H4 (cell line): Measurements from ENCODE around the gene INTS1. TPM values are rescaled to one million over a fixed set of nuclear protein-coding genes. Genes with fewer than 3 reads are reported as not detected.
"Not testable (repeated sequence)": the region's sequence is repeated elsewhere in the genome, so short reads cannot be mapped to it uniquely, and the experiment has no call there.

Experiments used
- DNase-seq: peaks from one replicate; pipeline ENCODE4 v3.0.0-alpha.2; 2015; ENCODE audit warnings: low spot score
- total RNA-seq: library from RNA; depleted of rRNA; stranded (reverse); fragments of >200 nt; shearing (Covaris generic); gene quantifications from 2 replicates; pipeline ENCODE4 v1.2.3, GENCODE V29; 2014

INTS1 gene
- total RNA-seq, 1 experiment from 2014 or later: 32.7 TPM

DNA sequence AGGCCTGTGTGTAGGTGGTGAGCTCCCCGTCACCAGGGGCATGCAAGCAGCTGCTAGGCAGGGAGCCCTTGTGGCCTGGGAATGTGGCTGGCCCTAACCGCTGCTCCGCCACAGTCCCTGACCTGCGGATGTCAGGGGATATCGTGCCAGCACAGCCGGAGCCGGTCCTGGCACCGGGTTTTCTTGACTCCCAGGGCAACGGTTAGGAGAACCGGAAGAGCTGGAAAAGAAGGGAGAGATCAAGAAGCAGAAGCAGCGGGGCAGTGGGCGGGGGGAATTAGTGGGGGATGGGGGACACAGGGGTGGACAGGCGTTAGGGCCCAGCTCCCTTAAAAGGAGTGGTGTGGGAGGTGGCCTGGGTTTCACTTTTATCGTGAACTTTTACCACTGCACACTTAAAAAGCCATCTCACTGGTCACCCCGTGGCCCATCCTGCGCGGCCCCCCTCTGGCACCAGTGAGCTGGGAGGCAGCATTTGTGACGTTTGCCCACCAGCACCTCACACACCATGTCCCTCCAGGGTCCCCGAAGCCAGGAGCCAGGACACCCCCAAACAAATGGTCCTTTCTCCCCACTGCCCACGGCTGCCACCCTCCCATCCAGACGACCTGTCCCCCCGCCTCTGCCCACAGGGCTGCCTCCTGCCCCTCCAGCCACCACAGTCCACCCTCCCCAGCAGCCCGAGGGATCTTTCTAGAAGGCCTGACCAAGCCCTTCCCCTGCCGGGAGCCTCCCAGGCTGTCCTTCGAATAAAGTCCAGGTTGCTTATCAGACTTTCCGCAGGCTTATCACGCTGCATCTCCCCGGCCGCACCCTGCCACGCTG is 43.2 kb downstream of the INTS1 start:
- peak; percentile 89 for DNase-seq

DNA sequence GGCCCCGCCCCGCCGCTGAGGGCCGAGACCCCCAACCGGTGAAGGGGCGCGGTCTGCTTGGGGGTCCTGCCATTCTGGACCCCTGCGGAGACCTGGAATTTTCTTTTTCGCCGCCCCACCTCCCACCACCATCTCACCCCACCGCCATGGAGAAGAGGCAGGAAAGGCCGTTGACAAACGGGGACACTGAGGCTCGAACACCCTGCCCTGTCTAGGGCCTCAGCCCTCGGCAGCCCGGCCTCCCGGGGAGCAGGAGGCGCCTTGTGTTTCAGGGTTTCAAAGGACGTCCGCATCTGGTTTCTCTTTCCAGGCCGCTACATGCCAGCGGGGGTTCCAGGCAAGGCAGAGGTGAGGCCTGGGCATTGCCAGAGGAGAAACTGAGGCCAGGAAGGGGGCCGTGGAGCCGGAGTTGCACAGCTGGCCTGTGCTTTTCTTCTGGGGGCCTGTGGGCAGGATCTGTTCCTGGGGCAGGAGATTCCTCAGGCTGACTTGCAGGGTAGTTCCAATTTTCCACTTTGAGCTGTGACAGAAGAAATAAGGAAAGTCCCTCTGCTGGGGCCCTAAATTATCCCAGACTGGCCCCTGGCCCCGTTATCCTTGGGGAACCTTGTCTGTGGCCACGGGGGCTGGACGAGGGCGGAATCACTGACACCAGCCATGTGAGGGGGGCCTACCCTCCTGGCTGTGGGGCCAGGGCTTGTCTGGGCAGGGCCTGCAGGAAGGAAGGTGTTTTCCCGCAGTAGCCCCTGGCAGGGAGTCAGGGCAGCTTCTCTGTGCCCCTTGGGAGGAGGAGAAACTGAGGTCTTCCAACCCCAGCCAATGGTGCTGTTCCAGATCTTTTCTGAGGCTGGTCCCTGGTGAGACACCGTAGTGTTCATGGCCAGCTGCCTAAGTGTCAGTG is 44.0 kb downstream of the INTS1 start:
- DNase-seq: no peak

- peak; percentile 99 for DNase-seq
These were observed 44.7 kb downstream of the INTS1 start for GRCh38 chr7:1459512-1459892.

GRCh38 chr7:1458683-1459511 is 45.3 kb downstream of the INTS1 start, which contains the start of gene MICALL2:
Gene MICALL2 (minus strand): TSS chr7:1459470. CDS start chr7:1459326, 144 bp downstream.
- peak; percentile 94 for DNase-seq

GRCh38 chr7:1457949-1458682 is 46.1 kb downstream of the INTS1 start:
- DNase-seq: no peak

GRCh38 chr7:1457059-1457948 is 46.9 kb downstream of the INTS1 start:
- no peak for DNase-seq

- DNase-seq: no peak
These were observed 48.2 kb downstream of the INTS1 start for GRCh38 chr7:1455955-1456354.

- no peak for DNase-seq
These were observed 48.8 kb downstream of the INTS1 start for GRCh38 chr7:1455241-1455939.

- no peak for DNase-seq
These were observed 49.6 kb downstream of the INTS1 start for GRCh38 chr7:1454542-1454941.

DNA sequence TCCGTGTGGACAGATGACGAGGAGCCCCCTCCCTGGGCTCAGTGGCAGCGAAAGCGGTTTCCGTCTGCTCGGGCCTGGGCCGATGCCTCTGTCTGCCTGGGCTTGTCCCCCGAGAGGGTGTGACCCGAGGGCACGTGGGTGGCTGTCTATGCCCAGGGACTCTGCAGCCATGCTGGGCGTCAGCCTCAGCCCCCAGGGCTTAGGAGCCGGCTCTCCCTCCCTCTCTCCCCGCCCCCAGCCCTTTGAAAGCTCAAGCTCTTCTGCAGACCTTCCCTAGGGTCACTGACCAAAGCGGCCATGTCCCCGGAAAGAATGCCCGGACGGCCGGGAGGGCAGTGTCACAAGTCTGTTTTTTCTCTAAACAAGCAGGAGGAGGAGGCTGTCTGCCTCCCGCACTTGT is 52.0 kb downstream of the INTS1 start:
- DNase-seq: no peak

GRCh38 chr7:1450987-1451386 is 53.2 kb downstream of the INTS1 start:
- DNase-seq: no peak

GRCh38 chr7:1450431-1450830 is 53.8 kb downstream of the INTS1 start:
- DNase-seq: no peak

DNA sequence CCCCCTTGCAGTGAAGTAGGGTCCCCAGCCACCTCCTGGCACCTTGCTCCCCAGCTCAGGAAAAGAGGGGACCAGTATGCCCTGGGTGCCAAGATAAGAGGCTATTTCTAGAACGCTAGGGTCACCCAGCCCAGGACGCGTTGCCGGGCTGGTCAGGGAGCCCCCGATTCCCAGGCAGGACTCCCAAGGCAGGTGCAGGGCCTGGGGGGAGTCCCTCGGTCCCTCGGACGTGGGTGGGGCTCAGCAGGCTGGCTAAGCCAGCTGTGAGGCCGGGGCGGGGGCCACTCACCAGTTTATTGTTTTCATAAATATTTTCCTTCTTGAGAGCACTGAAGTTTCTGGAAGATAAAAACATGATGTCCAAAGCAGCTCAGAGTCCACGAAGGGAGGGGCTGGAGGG is 54.2 kb downstream of the INTS1 start:
- DNase-seq: no peak

- DNase-seq: no peak
These were observed 54.7 kb downstream of the INTS1 start for GRCh38 chr7:1449501-1449900.

- DNase-seq: no peak
These were observed 55.2 kb downstream of the INTS1 start for GRCh38 chr7:1448958-1449357.

GRCh38 chr7:1447551-1448244 is 56.5 kb downstream of the INTS1 start:
- no peak for DNase-seq

GRCh38 chr7:1447112-1447511 is 57.1 kb downstream of the INTS1 start:
- DNase-seq: no peak

- DNase-seq: no peak
These were observed 57.6 kb downstream of the INTS1 start for GRCh38 chr7:1446620-1447032.

DNA sequence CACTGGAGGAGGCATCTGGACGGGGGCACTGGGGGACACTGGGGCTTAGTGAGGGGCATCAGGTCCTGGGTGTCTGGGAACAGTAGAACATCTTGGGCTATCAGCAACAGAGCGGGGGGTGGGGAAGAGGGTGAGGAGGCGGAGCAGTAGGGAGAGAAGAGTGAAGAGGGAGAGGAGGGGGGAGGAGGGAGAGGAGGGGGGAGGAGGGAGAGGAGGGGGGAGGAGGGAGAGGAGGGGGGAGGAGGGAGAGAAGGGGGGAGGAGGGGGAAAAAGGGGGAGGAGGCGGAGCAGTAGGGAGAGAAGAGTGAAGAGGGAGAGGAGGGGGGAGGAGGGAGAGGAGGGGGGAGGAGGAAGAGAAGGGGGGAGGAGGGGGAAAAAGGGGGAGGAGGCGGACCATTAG is 58.2 kb downstream of the INTS1 start:
- not testable (repeated sequence) for DNase-seq
